Measurements from ENCODE around the gene MIDN. TPM values are rescaled to one million over a fixed set of nuclear protein-coding genes. Genes with fewer than 3 reads are reported as not detected.
"Not testable (repeated sequence)": the region's sequence is repeated elsewhere in the genome, so short reads cannot be mapped to it uniquely, and the experiment has no call there.

The MIDN gene
- total RNA-seq, 4 donors from 2014 or later: 89.0 to 153 (median 105) TPM

DNA sequence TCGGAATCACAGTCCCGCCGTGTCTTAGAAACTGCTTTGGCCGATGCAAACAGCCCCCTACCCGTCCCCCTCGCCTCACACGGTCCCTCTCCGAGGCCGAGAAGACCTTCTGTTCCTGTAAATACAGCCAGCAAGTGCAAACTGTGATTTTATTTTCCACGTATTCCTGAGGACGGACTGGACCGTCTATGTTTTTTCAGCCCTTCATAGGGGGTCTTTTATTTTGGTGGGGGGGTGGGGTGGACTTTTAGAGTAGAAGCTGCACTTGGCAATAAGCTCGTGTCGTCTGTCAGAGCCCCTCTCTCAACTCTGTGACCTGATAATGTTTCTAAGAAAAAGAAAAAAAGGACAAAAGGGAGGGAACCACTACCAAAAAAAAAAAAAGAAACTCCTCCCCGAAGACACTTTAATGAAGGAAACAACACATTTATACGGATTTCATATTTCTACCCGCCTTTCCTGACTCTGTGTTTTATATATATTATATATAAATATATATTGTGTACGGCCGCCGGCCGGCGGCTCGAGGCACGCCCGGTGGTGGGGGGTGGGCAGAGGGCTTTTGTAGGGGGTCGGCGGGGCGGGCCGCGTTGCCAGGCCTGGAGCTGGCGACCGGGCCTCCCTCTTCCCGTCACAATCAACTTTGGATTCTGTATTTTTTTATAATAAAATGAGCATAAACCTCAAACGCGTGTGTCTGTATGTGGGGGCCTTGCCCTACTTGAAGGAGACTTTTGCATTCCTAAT, 52.5 kb downstream of the MIDN start:
- Histone ChIP-seq H3K9me3 (no peaks in the 10 kb centered on the region), H3K27ac (no peak overlapping the region), H3K27me3 (peaks cover 13% of the 10 kb centered on the region), H3K4me1 (no peaks in the 10 kb centered on the region), H3K4me3 (no peak overlapping the region), H3K36me3 (no peaks in the 10 kb centered on the region)
- TF ChIP-seq EP300 (IDR thresholded peaks at IDR 0.05): no peak
- no peak for TF ChIP-seq POLR2AphosphoS5 (IDR thresholded peaks at IDR 0.05)
- no peak for TF ChIP-seq POLR2A (IDR thresholded peaks at IDR 0.05)
- TF ChIP-seq, protein P1, sequence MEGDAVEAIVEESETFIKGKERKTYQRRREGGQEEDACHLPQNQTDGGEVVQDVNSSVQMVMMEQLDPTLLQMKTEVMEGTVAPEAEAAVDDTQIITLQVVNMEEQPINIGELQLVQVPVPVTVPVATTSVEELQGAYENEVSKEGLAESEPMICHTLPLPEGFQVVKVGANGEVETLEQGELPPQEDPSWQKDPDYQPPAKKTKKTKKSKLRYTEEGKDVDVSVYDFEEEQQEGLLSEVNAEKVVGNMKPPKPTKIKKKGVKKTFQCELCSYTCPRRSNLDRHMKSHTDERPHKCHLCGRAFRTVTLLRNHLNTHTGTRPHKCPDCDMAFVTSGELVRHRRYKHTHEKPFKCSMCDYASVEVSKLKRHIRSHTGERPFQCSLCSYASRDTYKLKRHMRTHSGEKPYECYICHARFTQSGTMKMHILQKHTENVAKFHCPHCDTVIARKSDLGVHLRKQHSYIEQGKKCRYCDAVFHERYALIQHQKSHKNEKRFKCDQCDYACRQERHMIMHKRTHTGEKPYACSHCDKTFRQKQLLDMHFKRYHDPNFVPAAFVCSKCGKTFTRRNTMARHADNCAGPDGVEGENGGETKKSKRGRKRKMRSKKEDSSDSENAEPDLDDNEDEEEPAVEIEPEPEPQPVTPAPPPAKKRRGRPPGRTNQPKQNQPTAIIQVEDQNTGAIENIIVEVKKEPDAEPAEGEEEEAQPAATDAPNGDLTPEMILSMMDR (IDR thresholded peaks at IDR 0.05): no peak
- no peak for DNase-seq (ENCODE audit: low spot score in 2 of 2)
- 81% methylated on average over 35 of the region's 35 CpGs for WGBS

DNA sequence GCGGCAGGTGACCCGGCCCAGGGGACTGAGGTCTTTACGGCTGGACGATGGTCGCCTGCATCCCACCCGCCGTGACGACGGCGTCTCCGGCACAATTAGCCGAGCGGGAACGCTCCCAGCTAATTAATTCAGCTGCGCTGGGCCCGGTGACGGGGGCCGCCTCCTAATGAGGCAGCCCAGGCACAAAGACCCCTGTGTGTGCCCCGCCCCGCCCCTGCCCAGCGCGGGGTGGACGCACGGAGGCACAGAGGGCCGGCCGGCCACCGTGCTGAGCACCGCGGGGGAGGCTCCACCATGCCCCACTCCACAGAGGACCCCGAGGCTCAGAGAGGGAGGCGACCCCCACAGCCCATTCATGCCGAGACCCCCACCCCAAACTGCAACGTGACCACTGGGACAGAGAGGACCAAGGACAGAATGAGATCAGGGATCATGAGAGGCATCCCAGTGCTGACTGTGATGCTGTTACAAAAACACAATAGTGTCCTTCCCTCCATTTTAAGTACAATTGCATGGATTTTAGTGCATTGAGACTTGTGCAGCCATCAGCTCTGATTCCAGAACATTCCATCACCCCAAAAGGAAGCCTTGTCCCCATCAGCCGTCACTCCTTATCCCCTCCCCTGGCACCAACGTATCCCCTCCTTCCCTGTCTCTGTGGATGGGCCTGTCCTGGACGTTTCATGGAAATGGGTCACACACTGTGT, 54.3 kb downstream of the MIDN start:
- WGBS: 80% methylated on average over 19 of the region's 36 CpGs
- TF ChIP-seq POLR2AphosphoS5 (IDR thresholded peaks at IDR 0.05) (no peak), EP300 (IDR thresholded peaks at IDR 0.05) (no peak), POLR2A (IDR thresholded peaks at IDR 0.05) (no peak)
- TF ChIP-seq, protein P1 (IDR thresholded peaks at IDR 0.05): no peak
- Histone ChIP-seq H3K9me3 (no peaks in the 10 kb centered on the region), H3K27ac (no peak overlapping the region), H3K4me1 (no peaks in the 10 kb centered on the region), H3K4me3 (no peak overlapping the region), H3K36me3 (no peaks in the 10 kb centered on the region), H3K27me3 (peaks cover 5% of the 10 kb centered on the region)
- DNase-seq (ENCODE audit: low spot score in 2 of 2): no peak

DNA sequence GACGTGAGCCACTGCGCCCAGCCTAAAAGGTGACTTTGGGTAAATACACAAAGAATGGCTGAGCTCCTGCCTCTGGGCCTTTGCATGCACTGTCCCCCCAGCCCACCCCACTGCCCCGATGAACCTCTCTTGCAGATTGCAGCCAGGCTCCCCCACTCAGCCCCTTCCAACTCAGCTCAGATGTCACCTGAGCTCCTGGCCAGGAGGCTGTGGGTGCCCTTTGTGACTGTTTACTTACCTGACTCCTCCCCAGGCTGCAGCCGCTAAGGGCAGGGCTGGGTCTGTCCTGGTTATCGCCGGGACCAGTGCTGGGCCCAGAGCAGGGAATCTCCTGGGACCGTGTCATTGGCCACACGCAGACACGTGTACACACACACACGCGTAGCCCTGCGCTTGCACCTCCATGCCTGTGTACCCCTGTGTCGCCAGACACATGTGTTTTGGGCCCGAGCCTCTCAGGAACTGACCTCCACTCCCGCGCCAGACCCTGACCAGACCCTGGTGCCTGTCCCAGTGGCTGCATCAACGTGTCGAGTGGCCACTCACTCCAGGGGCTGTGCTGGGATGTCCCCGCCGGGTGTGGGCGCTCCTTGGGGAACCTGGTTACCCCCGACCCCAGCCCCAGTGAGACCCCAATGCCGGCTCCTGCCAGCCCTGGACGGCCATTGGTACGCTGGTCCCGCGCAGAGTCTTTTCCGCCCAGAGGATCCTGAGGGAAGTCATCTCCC, 56.0 kb downstream of the MIDN start:
- Histone ChIP-seq H3K9me3 (no peaks in the 10 kb centered on the region), H3K27ac (no peak overlapping the region), H3K4me1 (no peaks in the 10 kb centered on the region), H3K4me3 (no peak overlapping the region), H3K27me3 (peaks cover 9% of the 10 kb centered on the region), H3K36me3 (no peaks in the 10 kb centered on the region)
- no peak for TF ChIP-seq POLR2A (IDR thresholded peaks at IDR 0.05)
- TF ChIP-seq, protein P1 (IDR thresholded peaks at IDR 0.05): no peak
- no peak for TF ChIP-seq POLR2AphosphoS5 (IDR thresholded peaks at IDR 0.05)
- no peak for TF ChIP-seq EP300 (IDR thresholded peaks at IDR 0.05)
- DNase-seq (ENCODE audit: low spot score in 2 of 2): peak in 1 of 2 donors; percentile 55
- 96% methylated on average over 8 of the region's 28 CpGs for WGBS

DNA sequence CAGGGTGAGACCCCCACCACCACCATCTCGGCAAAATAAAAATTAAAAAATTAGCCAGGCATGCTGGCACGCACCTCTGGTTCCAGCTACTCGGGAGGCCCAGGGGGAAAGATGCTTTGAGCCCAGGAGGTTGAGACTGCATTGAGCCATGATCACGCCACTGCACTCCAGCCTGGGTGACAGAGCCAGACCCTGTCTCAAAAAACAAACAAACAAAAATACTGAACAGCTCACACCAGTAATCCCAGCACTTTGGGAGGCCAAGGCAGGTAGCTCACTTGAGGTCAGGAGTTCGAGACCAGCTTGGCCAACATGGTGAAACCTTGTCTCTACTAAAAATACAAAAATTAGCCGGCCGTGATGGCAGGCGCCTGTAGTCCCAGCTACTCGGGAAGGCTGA, 57.0 kb downstream of the MIDN start:
- not testable (repeated sequence) for DNase-seq (ENCODE audit: low spot score in 2 of 2); H3K36me3 ChIP-seq; H3K4me1 ChIP-seq; H3K4me3 ChIP-seq; H3K9me3 ChIP-seq; H3K27ac ChIP-seq
- H3K27me3 ChIP-seq: peaks cover 11% of the 10 kb centered on the region
- WGBS: 84% methylated on average over 9 of the region's 9 CpGs

DNA sequence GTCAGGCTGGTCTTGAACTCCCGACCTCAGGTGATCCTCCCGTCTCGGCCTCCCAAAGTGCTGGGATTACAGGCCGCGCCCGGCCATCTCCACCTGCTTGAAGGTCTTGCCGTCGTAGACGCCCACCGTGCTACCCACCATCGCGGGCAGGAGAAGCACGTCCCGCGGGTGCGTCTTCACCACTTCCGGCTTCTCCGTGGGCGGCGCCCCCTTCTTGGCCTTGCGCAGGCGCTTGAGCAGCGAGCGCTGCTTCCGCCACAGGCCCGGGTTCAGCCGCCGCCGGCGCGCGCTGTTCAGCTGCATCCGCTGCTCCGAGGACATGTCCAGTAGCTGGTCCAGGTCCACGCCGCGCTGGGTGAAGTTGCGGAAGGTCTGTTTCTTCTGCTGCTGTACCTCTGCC, 58.9 kb downstream of the MIDN start:
- no peak for TF ChIP-seq POLR2A (IDR thresholded peaks at IDR 0.05)
- no peak for TF ChIP-seq EP300 (IDR thresholded peaks at IDR 0.05)
- no peak for TF ChIP-seq POLR2AphosphoS5 (IDR thresholded peaks at IDR 0.05)
- TF ChIP-seq, protein P1 (IDR thresholded peaks at IDR 0.05): no peak
- Histone ChIP-seq H3K4me1 (no peaks in the 10 kb centered on the region), H3K36me3 (no peaks in the 10 kb centered on the region), H3K27ac (no peak overlapping the region), H3K4me3 (no peak overlapping the region), H3K9me3 (no peaks in the 10 kb centered on the region), H3K27me3 (peaks cover 24% of the 10 kb centered on the region)
- 89% methylated on average over 26 of the region's 38 CpGs for WGBS
- DNase-seq (ENCODE audit: low spot score in 2 of 2): peak in 1 of 2 donors; percentile 54

All from suprapubic skin (tissue), 4 donors.